HepG2 (cell line): Measurements from ENCODE around the gene PLEKHG4B.

Experiments used
- EZH2 ChIP-seq: conservative IDR thresholded peaks from 2 replicates; pipeline ENCODE4 v1.6.1; 2012; ENCODE audit warnings: mild to moderate bottlenecking, low read depth, low read length, moderate library complexity
- NR3C1 ChIP-seq: sonication (generic); formaldehyde crosslinking; IDR thresholded peaks from 2 replicates; pipeline ENCODE4 v1.4.0; 2020; ENCODE audit warnings: missing genetic modification reagents

DNA sequence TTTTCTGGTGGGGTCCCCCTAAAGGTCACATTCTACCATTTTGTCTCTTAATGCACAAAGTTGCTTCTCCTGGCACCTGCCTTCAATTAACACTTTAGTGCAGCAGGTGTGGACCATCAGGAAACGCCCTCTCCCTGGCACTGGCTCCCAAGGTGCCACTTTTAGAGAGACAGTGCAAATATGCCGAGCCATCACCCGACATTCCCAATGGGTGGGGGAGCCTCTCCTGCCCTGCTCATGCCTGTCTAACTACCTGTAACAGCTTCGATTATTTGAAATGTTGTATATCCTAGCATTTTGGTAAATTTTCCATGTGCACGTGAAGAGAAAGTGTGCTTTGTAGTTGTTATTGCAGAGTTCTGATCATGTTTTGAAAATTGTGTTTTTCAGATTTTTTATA is 86.1 kb downstream of the PLEKHG4B start:
- TF ChIP-seq NR3C1 (CRISPR knock-in tag) = no peak
- no peak for TF ChIP-seq EZH2
